Measurements from ENCODE around the gene CUBN.

CUBN gene

GRCh38 chr10:16986406-16987205 is 143.0 kb downstream of the CUBN start:
- Histone ChIP-seq H3K4me3 (peak overlapping the region; percentile 45), H3K27ac (peak overlapping the region; percentile 77 to 86)
- no peak for DNase-seq (ENCODE audit: low spot score)
- no peak for TF ChIP-seq CTCF (IDR thresholded peaks at IDR 0.05)

- DNase-seq (ENCODE audit: low spot score), result no peak
- Histone ChIP-seq H3K27ac (peak overlapping the region; percentile 77 to 86), H3K4me3 (no peak overlapping the region)
- TF ChIP-seq CTCF (IDR thresholded peaks at IDR 0.05), result no peak
Measured at GRCh38 chr10:16986082-16986405, 143.6 kb downstream of the CUBN start.

- no peak for DNase-seq (ENCODE audit: low spot score)
- TF ChIP-seq CTCF (IDR thresholded peaks at IDR 0.05), result no peak
- H3K27ac ChIP-seq, result no peak overlapping the region
- H3K4me3 ChIP-seq, result no peak overlapping the region
Measured at GRCh38 chr10:16984242-16984641, 145.4 kb downstream of the CUBN start.

- no peak overlapping the region for H3K27ac ChIP-seq
- no peak for TF ChIP-seq CTCF (IDR thresholded peaks at IDR 0.05)
- no peak for DNase-seq (ENCODE audit: low spot score)
- H3K4me3 ChIP-seq, result no peak overlapping the region
Measured at GRCh38 chr10:16976803-16977202, 152.8 kb downstream of the CUBN start.

- Histone ChIP-seq H3K4me3 (no peak overlapping the region), H3K27ac (no peak overlapping the region)
- no peak for DNase-seq (ENCODE audit: low spot score)
- no peak for TF ChIP-seq CTCF (IDR thresholded peaks at IDR 0.05)
Measured at GRCh38 chr10:16975188-16975587, 154.4 kb downstream of the CUBN start.

GRCh38 chr10:16968416-16969041 is 161.1 kb downstream of the CUBN start:
- Histone ChIP-seq H3K27ac (peak overlapping the region; percentile 32 to 52), H3K4me3 (peak overlapping the region; percentile 11)
- DNase-seq (ENCODE audit: low spot score), result no peak
- no peak for TF ChIP-seq CTCF (IDR thresholded peaks at IDR 0.05)

All from coronary artery (tissue), 2 donors.